ENCODE data around the gene COPS6. TPM values are rescaled to one million over a fixed set of nuclear protein-coding genes. Genes with fewer than 3 reads are reported as not detected.

COPS6 gene
- 10 to 100 TPM; 43.7 to 56.4 (median 50.6) TPM for total RNA-seq

GRCh38 chr7:100088621-100089457, at the start of gene COPS6:
COPS6 (plus strand) TSS chr7:100088969; CDS start chr7:100088991, 22 bp downstream.
- Histone ChIP-seq H3K27ac (peak within 1 kb of the TSS; percentile 80 to 94 (median 88)), H3K36me3 (peaks cover 0 to 39% (median 11%) of the 10 kb centered on the region in 3 donors), H3K4me3 (peak within 1 kb of the TSS; percentile 53 to 91 (median 72)), H3K27me3 (no peaks in the 10 kb centered on the region), H3K4me1 (peaks cover 0 to 35% (median 8%) of the 10 kb centered on the region in 4 donors), H3K9me3 (no peaks in the 10 kb centered on the region)
- peak; percentile 48 to 82 for TF ChIP-seq POLR2A (IDR thresholded peaks at IDR 0.05)
- peak in 2 of 5 experiments; percentile 18 to 46 for TF ChIP-seq CTCF (IDR thresholded peaks at IDR 0.05)
- peak in 1 of 2 donors; percentile 94 for TF ChIP-seq EP300 (IDR thresholded peaks at IDR 0.05)
- peak; percentile 78 to 86 for DNase-seq (ENCODE audit: low spot score in 2 of 2)
- WGBS, 2 donors = 0 to 1% methylated on average over 53 to 55 of the region's 68 CpGs

- WGBS, 2 donors = 59 to 77% methylated on average over 7 of the region's 7 CpGs
- Histone ChIP-seq H3K27me3 (no peaks in the 10 kb centered on the region), H3K4me1 (no peaks in the 10 kb centered on the region), H3K4me3 (no peak overlapping the region), H3K36me3 (peaks cover 0 to 40% (median 0%) of the 10 kb centered on the region in 3 donors), H3K27ac (no peak overlapping the region), H3K9me3 (no peaks in the 10 kb centered on the region)
- TF ChIP-seq EP300 (IDR thresholded peaks at IDR 0.05) (no peak), CTCF (IDR thresholded peaks at IDR 0.05) (no peak), POLR2A (IDR thresholded peaks at IDR 0.05) (no peak)
- no peak for DNase-seq (ENCODE audit: low spot score in 2 of 2)
Observed at GRCh38 chr7:100040575-100040974, 48.2 kb upstream of the COPS6 start.

DNA sequence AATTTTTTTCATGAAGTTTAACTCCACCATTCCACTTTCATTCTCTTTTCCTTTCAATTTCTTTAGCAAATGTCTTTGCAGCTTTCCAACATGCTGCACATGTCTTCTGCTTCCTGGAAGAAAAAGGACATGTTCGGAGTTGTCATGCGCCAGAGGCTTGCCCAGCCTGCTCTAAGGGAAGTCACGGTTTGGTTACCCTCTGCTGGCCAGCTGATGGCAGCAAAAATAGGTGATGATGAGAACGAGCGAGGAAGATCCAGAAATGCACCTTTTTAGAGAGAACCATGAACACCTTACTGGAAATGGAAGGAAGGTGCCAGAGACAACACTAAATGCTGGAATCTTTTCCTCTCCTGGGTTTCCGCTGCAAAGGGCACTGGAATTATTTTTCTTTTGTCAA, 44.1 kb upstream of the COPS6 start:
- H3K4me1 ChIP-seq = peaks cover 0 to 6% (median 0%) of the 10 kb centered on the region in 4 donors
- DNase-seq (ENCODE audit: low spot score in 2 of 2) = no peak
- no peaks in the 10 kb centered on the region for H3K36me3 ChIP-seq
- no peak for TF ChIP-seq EP300 (IDR thresholded peaks at IDR 0.05)
- TF ChIP-seq POLR2A (IDR thresholded peaks at IDR 0.05) = no peak
- no peak for TF ChIP-seq CTCF (IDR thresholded peaks at IDR 0.05)
- 61 to 75% methylated on average over 6 of the region's 6 CpGs for WGBS, 2 donors
- H3K9me3 ChIP-seq = no peaks in the 10 kb centered on the region
- H3K4me3 ChIP-seq = no peak overlapping the region
- H3K27me3 ChIP-seq = no peaks in the 10 kb centered on the region
- no peak overlapping the region for H3K27ac ChIP-seq

DNA sequence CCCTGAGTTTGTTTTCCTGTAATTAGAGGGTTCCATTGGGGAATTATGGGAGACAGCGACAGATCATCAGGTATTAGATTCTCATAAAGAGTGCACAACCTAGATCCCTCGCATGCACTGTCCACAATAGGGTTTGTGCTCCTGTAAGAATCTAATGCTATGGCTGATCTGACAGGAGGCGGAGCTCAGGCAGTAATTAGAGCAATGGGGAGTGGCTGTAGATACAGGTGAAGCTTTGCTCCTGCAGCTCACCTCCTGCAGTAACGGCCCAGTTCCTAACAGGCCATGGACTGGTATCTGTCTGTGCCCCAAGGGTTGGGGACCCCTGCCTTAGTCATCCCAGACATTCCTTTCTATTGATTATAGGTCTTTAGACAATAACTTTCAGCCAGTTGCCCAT, 40.1 kb upstream of the COPS6 start:
- TF ChIP-seq EP300 (IDR thresholded peaks at IDR 0.05) (no peak), CTCF (IDR thresholded peaks at IDR 0.05) (no peak), POLR2A (IDR thresholded peaks at IDR 0.05) (no peak)
- Histone ChIP-seq H3K27ac (peak overlapping the region in 1 of 4 donors; percentile 98), H3K4me3 (no peak overlapping the region), H3K9me3 (no peaks in the 10 kb centered on the region), H3K36me3 (no peaks in the 10 kb centered on the region), H3K4me1 (peaks cover 0 to 31% (median 7%) of the 10 kb centered on the region in 4 donors), H3K27me3 (no peaks in the 10 kb centered on the region)
- no peak for DNase-seq (ENCODE audit: low spot score in 2 of 2)
- WGBS, 2 donors = 90 to 94% methylated on average over 4 of the region's 4 CpGs
